ENCODE data around the gene WASHC4. TPM values are rescaled to one million over a fixed set of nuclear protein-coding genes. Genes with fewer than 3 reads are reported as not detected.

Gene WASHC4, protein sequence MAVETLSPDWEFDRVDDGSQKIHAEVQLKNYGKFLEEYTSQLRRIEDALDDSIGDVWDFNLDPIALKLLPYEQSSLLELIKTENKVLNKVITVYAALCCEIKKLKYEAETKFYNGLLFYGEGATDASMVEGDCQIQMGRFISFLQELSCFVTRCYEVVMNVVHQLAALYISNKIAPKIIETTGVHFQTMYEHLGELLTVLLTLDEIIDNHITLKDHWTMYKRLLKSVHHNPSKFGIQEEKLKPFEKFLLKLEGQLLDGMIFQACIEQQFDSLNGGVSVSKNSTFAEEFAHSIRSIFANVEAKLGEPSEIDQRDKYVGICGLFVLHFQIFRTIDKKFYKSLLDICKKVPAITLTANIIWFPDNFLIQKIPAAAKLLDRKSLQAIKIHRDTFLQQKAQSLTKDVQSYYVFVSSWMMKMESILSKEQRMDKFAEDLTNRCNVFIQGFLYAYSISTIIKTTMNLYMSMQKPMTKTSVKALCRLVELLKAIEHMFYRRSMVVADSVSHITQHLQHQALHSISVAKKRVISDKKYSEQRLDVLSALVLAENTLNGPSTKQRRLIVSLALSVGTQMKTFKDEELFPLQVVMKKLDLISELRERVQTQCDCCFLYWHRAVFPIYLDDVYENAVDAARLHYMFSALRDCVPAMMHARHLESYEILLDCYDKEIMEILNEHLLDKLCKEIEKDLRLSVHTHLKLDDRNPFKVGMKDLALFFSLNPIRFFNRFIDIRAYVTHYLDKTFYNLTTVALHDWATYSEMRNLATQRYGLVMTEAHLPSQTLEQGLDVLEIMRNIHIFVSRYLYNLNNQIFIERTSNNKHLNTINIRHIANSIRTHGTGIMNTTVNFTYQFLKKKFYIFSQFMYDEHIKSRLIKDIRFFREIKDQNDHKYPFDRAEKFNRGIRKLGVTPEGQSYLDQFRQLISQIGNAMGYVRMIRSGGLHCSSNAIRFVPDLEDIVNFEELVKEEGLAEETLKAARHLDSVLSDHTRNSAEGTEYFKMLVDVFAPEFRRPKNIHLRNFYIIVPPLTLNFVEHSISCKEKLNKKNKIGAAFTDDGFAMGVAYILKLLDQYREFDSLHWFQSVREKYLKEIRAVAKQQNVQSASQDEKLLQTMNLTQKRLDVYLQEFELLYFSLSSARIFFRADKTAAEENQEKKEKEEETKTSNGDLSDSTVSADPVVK
- 45.0 and 55.8 TPM in 2 replicates for total RNA-seq (ENCODE audit: low replicate concordance)

DNA sequence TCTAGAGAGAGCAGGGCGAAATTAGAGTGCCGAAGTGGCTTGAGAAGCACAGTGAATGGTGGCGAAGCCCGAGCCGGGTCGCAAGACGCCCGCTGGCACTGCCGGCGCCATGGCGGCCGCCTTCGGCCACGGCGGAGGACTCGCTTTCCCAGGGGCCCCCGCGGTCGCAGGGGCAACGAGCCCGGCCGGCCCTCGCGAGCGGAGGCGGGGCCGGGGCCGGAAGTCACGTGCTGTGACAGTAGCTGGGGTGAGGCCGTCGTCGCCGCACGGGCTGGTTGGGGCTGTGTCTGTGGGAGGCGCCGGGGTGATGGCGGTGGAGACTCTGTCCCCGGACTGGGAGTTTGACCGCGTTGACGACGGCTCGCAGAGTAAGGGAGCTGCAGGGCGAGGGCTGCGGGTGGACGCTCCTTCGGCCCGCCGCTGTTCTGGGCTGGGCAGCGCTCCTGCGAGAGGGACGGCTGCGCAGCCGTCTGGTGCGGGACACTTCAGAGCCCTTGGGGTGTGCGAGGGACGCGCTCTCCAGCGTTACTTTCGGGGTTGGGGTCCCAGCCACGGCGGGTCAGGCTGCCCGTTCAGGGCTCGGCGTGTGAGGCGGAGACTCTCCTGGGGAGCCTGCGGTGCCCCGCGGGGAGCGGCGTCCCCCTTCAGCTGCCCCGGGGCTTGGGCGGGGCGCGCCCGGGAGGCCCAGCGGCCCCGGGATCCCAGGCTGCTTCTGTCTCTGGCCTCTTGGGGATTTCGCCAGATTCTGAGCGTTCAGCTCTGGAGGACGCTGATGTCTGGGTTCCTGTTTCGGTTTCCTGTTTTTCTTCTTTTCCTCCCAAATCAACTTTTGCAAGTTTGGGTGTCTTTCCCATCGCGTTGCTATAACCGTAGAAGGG lies at the start of gene WASHC4:
TSS of gene WASHC4 (plus strand) at position 238 of the 878 bp plus-strand sequence. CDS start at position 308, 70 bp downstream.

DNA sequence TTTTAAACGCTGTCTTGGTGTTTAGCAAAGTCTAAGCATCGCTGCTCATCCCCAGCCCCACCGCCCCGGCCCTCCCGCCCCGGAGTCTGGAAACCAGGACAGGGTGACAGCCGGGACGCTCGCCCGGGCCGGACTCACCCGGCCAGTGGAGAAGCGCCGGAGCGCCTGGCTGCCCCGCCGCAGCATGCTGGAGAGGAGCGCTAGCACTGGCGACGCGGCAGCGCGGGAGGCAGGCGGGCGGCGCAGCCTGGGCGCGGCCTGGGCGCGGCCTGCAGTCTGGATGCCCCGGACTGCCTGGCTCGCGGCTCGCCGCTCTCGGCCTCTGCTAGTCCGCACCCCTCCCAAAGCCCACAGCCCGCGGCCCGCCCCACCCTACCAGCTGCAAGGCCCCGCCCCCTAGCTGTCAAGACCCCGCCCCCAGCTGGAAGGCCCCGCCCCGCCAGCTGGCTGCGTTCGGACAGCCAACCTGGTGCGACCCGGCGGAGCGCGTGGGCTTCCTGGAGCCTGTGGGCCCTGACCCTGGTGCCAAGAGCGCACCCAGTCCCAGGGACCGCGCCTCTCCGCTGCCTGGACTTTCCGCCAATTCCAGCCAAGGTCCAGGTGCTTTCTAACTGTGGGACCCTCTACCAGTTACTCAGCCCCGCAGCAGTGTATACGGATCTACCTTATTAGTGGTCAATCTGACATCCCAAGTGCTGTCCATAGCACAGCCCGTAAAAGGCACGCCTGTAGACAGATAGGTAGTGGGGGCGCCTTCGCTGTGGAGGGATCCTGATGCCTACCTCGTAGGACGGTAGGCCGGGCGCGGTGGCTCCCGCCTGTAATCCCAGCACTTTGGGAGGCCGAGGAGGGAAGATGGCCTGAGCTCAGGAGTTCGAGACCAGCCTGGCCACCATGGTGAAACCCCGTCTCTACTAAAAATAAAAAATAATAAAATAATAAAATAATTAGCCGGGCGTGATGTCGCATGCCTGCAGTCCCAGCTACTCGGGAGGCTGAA lies 23.0 kb upstream of the WASHC4 start, which contains the start of gene ALDH1L2:
TSS of gene ALDH1L2 (minus strand) at position 208 of the 1,000 bp plus-strand sequence. CDS start at position 186, 22 bp downstream.

Other genes starting within 250 kb of the WASHC4 start
- 6.7 and 20.2 TPM in 2 replicates for gene SLC41A2, start 149.4 kb upstream of the WASHC4 start, total RNA-seq (ENCODE audit: low replicate concordance)
- 8.3 and 34.0 TPM in 2 replicates for gene NOPCHAP1, start 121.4 kb upstream of the WASHC4 start, total RNA-seq (ENCODE audit: low replicate concordance)
- gene ALDH1L2, start 23.3 kb upstream of the WASHC4 start, total RNA-seq (ENCODE audit: low replicate concordance) = 20.4 and 40.1 TPM in 2 replicates
- gene APPL2, start 128.4 kb downstream of the WASHC4 start, total RNA-seq (ENCODE audit: low replicate concordance) = 23.2 and 59.1 TPM in 2 replicates
- gene C12orf75, start 223.0 kb downstream of the WASHC4 start, total RNA-seq (ENCODE audit: low replicate concordance) = 27.5 and 57.1 TPM in 2 replicates